Hepatocyte (in vitro differentiated cells): Measurements from ENCODE around the gene IL36G. TPM values are rescaled to one million over a fixed set of nuclear protein-coding genes. Genes with fewer than 3 reads are reported as not detected.

Experiments used
- DNase-seq: peaks from one replicate; pipeline ENCODE4 v3.0.0-alpha.2; 2016; ENCODE audit warnings: low spot score
- H2AFZ ChIP-seq: fragments of 200-600 bp; sonication (generic); 2 replicates; pipeline ENCODE4 v1.6.0; 2016; ENCODE audit warnings: antibody characterized with exemption, mild to moderate bottlenecking
- H3K27ac ChIP-seq: fragments of 200-600 bp; sonication (generic); 2 replicates; pipeline ENCODE4 v1.5.1; 2016; ENCODE audit warnings: mild to moderate bottlenecking
- H3K27me3 ChIP-seq: fragments of 200-600 bp; sonication (generic); 2 replicates; pipeline ENCODE4 v1.6.1; 2016
- H3K36me3 ChIP-seq: fragments of 200-600 bp; sonication (generic); replicated peaks from 2 replicates; pipeline ENCODE4 v1.5.1; 2016; ENCODE audit warnings: low read depth; ENCODE audit not compliant: insufficient read depth
- H3K4me1 ChIP-seq: fragments of 200-600 bp; sonication (generic); 2 replicates; pipeline ENCODE4 v1.5.1; 2016; ENCODE audit warnings: mild to moderate bottlenecking, moderate library complexity; ENCODE audit not compliant: insufficient read depth
- H3K4me2 ChIP-seq: fragments of 200-600 bp; sonication (generic); 2 replicates; pipeline ENCODE4 v1.6.0; 2016
- H3K4me3 ChIP-seq: fragments of 200-600 bp; sonication (generic); 2 replicates; pipeline ENCODE4 v1.5.1; 2016; ENCODE audit warnings: mild to moderate bottlenecking
- H3K79me2 ChIP-seq: fragments of 200-600 bp; sonication (generic); 2 replicates; pipeline ENCODE4 v1.6.0; 2017; ENCODE audit warnings: mild to moderate bottlenecking
- H3K9me2 ChIP-seq: fragments of 200-600 bp; sonication (generic); replicated peaks from 2 replicates; pipeline ENCODE4 v1.6.0; 2017; ENCODE audit warnings: mild to moderate bottlenecking; ENCODE audit not compliant: insufficient read depth
- H3K9me3 ChIP-seq: fragments of 200-600 bp; sonication (generic); 2 replicates; pipeline ENCODE4 v1.5.1; 2016; ENCODE audit warnings: low read depth, mild to moderate bottlenecking
- H4K20me1 ChIP-seq: fragments of 200-600 bp; sonication (generic); 2 replicates; pipeline ENCODE4 v1.6.0; 2016; ENCODE audit warnings: mild to moderate bottlenecking; ENCODE audit not compliant: insufficient read depth, poor library complexity, severe bottlenecking
- EZH2 ChIP-seq: fragments of 200-600 bp; sonication (generic); IDR thresholded peaks from 2 replicates; pipeline ENCODE4 v1.6.1; 2016; ENCODE audit warnings: antibody characterized with exemption, mild to moderate bottlenecking, borderline replicate concordance
- EZH2phosphoT487 ChIP-seq: fragments of 200-600 bp; sonication (generic); IDR thresholded peaks from one replicate; pipeline ENCODE4 v1.6.1; 2018; ENCODE audit warnings: antibody characterized with exemption, mild to moderate bottlenecking, low read depth, moderate library complexity; ENCODE audit not compliant: unreplicated experiment, severe bottlenecking
- WGBS: methylation state at CpG from one replicate; pipeline ENCODE4 v1.1.6; 2016; ENCODE audit warnings: low lambda C conversion rate; ENCODE audit errors: missing lambda C conversion rate; 5-methylcytosine and 5-hydroxymethylcytosine counted together
- polyA plus RNA-seq: library from polyadenylated mRNA; unstranded; fragments of >200 nt; fragmentation: Nextera tagmentation; extraction: Ambion mirVana; gene quantifications from 2 replicates; pipeline ENCODE4 v1.2.1, GENCODE V29; 2016
- total RNA-seq: library from RNA; depleted of rRNA; stranded (reverse); fragments of >200 nt; gene quantifications from 2 replicates; pipeline ENCODE4 v1.2.3, GENCODE V29; 2014
- TF ChIP-seq, protein P1 (sequence below): fragments of 200-600 bp; sonication (generic); IDR thresholded peaks from 2 replicates; pipeline ENCODE4 v1.5.1; 2016; ENCODE audit warnings: antibody characterized with exemption, mild to moderate bottlenecking; ENCODE audit not compliant: poor library complexity

Gene IL36G
- total and polyA plus RNA-seq, 2 experiments from 2014 or later = 0.20 to 1.0 TPM

DNA sequence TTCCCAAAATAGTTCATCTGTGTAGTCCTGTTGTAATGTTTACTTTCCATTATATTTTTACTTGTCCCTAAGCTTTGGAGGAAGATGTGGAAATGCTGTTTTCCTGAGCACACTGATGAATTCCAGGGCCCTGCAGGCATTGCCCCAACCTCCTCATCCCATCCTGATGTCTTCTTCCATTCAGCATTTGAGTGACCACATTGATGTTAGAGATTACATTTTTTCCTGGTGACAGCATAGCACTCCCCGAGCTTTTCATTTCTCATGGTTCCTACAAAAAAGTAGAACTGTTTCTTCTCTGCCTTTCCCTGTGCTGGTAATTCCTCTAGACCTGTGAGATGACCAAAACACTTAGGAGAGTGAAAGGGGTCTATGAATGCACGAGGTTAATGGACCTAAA is 32.3 kb downstream of the IL36G start:
- 46% methylated on average over 2 of the region's 2 CpGs for WGBS
- no peaks in the 10 kb centered on the region for H3K4me1 ChIP-seq

DNA sequence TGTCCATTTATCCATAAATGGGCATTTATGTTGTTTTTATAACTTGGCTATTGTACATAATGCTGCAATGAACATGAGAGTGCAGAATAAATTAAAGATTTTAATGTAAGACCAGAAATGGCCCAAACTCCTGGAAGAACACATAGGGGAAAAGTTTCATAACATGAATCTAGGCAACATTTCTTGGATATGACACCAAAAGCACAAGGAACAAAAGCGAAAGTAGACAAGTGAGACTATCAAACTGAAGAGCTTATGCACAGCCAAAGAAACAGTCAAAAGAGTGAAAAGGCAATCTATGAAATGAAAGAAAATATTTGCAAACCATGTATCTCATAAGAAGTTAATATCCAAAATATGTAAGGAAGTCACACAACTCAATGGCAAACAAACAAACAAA is 33.3 kb downstream of the IL36G start:
- H3K4me3 ChIP-seq = no peak overlapping the region
- TF ChIP-seq EZH2 (no peak), EZH2phosphoT487 (no peak)
- TF ChIP-seq, protein P1, sequence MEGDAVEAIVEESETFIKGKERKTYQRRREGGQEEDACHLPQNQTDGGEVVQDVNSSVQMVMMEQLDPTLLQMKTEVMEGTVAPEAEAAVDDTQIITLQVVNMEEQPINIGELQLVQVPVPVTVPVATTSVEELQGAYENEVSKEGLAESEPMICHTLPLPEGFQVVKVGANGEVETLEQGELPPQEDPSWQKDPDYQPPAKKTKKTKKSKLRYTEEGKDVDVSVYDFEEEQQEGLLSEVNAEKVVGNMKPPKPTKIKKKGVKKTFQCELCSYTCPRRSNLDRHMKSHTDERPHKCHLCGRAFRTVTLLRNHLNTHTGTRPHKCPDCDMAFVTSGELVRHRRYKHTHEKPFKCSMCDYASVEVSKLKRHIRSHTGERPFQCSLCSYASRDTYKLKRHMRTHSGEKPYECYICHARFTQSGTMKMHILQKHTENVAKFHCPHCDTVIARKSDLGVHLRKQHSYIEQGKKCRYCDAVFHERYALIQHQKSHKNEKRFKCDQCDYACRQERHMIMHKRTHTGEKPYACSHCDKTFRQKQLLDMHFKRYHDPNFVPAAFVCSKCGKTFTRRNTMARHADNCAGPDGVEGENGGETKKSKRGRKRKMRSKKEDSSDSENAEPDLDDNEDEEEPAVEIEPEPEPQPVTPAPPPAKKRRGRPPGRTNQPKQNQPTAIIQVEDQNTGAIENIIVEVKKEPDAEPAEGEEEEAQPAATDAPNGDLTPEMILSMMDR = no peak
- DNase-seq = no peak
- WGBS = 93% methylated on average over 1 of the region's 1 CpG
- no peaks in the 10 kb centered on the region for H4K20me1 ChIP-seq
- H3K4me1 ChIP-seq = no peaks in the 10 kb centered on the region
- H3K36me3 ChIP-seq = no peaks in the 10 kb centered on the region
- H2AFZ ChIP-seq = no peak overlapping the region
- no peak overlapping the region for H3K27ac ChIP-seq
- H3K79me2 ChIP-seq = no peaks in the 10 kb centered on the region
- no peaks in the 10 kb centered on the region for H3K9me3 ChIP-seq
- H3K27me3 ChIP-seq = peaks cover 5% of the 10 kb centered on the region
- H3K9me2 ChIP-seq = no peaks in the 10 kb centered on the region
- H3K4me2 ChIP-seq = no peak overlapping the region

More for the DNA sequence above, 32.3 kb downstream of the IL36G start:
- Histone ChIP-seq H2AFZ (no peak overlapping the region), H3K9me2 (no peaks in the 10 kb centered on the region), H3K27ac (no peak overlapping the region), H3K9me3 (no peaks in the 10 kb centered on the region), H3K4me3 (no peak overlapping the region), H3K4me2 (no peak overlapping the region), H3K27me3 (peaks cover 5% of the 10 kb centered on the region), H3K36me3 (no peaks in the 10 kb centered on the region), H4K20me1 (no peaks in the 10 kb centered on the region), H3K79me2 (no peaks in the 10 kb centered on the region)
- no peak for TF ChIP-seq EZH2
- TF ChIP-seq, protein P1 = no peak
- TF ChIP-seq EZH2phosphoT487 = no peak
- no peak for DNase-seq

DNA sequence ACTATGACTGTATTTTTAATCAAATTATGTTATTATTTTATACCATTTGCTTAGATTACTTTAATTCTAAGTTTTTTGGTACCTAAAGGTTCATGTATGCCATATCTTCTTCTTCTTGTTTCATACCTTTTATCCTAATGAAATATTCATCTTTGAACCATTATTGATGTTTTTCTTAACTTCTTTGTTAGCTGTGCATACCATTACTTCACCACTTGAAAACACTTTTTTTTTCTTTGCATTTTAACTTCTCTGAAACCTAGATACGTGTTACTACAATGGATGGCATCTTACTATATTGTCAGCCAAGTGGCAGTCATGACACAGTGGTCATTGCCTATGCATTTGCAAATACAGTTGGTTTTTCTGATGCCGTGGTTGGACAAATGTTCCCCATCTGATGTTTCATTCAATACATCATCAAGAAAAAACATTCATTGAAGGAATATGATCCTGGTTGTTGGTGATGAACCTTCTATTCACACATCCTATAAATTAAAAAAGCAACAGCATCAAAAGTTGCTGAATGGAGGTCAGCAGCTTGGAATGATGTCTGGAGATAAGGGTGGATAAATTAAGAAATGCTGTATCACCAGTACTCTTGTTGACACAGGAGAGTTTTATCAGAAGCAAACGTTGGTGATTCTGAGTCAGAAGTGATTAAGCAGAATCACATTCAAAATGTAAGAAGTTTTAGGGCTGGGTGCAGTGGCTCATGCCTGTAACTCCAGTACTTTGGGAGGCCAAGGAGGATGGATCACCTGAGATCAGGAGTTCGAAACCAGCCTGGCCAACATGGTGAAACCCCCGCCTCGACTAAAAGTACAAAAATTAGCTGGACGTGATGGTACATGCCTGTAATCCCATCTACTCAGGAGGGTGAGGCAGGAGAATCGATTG is 34.9 kb downstream of the IL36G start:
- TF ChIP-seq, protein P1 = no peak
- no peak for TF ChIP-seq EZH2phosphoT487
- TF ChIP-seq EZH2 = no peak
- Histone ChIP-seq H3K4me3 (no peak overlapping the region), H3K36me3 (no peaks in the 10 kb centered on the region), H3K27ac (no peak overlapping the region), H3K27me3 (peaks cover 5% of the 10 kb centered on the region), H3K4me1 (no peaks in the 10 kb centered on the region), H3K79me2 (no peaks in the 10 kb centered on the region), H3K4me2 (no peak overlapping the region), H3K9me2 (no peaks in the 10 kb centered on the region), H2AFZ (no peak overlapping the region), H3K9me3 (no peaks in the 10 kb centered on the region), H4K20me1 (no peaks in the 10 kb centered on the region)
- 78% methylated on average over 8 of the region's 8 CpGs for WGBS
- peak; percentile 23 for DNase-seq
